Brain microvascular endothelial cell (primary cell): Measurements from ENCODE around the gene SH3D21.

Source experiments
- DNase-seq: peaks from one replicate; pipeline ENCODE4 v3.0.0-alpha.2; 2020
- H3K27ac ChIP-seq: fragments of 250-450 bp; sonication (Bioruptor Pico); 2 replicates; pipeline ENCODE4 v1.5.1; 2020; ENCODE audit warnings: mild to moderate bottlenecking, moderate library complexity
- H3K27me3 ChIP-seq: fragments of 250-450 bp; sonication (Bioruptor Pico); replicated peaks from 2 replicates; pipeline ENCODE4 v1.5.1; 2020; ENCODE audit warnings: mild to moderate bottlenecking
- H3K36me3 ChIP-seq: fragments of 250-450 bp; sonication (Bioruptor Pico); replicated peaks from 2 replicates; pipeline ENCODE4 v1.5.1; 2020; ENCODE audit warnings: mild to moderate bottlenecking
- H3K4me3 ChIP-seq: 2 replicates; pipeline ENCODE4 v1.5.1; 2011; ENCODE audit warnings: low read depth, mild to moderate bottlenecking, control low read depth, low read length, moderate library complexity
- CTCF ChIP-seq: IDR thresholded peaks from 2 replicates; pipeline ENCODE4 v1.5.1; 2011; ENCODE audit warnings: low read depth, mild to moderate bottlenecking, moderate library complexity, low read length, control low read depth, inconsistent platforms; ENCODE audit errors: missing control alignments
- in situ Hi-C: cut with HindIII; loops from 2 replicates; pipeline ENCODE4 v1.10.0; 2017; ENCODE audit warnings: low sequenced_read_pairs, low pct_ligation_motif_present

Gene SH3D21

GRCh38 chr1:36354486-36354885 lies 48.3 kb downstream of the SH3D21 start:
- no peak for DNase-seq
- Histone ChIP-seq H3K4me3 (no peak overlapping the region), H3K27ac (no peak overlapping the region), H3K36me3 (peaks cover 67% of the 10 kb centered on the region), H3K27me3 (no peaks in the 10 kb centered on the region)
- in situ Hi-C loops = no loop called here
- TF ChIP-seq CTCF = no peak

- H3K27ac ChIP-seq = no peak overlapping the region
- peak; percentile 6 for TF ChIP-seq CTCF
- in situ Hi-C loops = no loop called here
- H3K27me3 ChIP-seq = no peaks in the 10 kb centered on the region
- peaks cover 68% of the 10 kb centered on the region for H3K36me3 ChIP-seq
- no peak for DNase-seq
- H3K4me3 ChIP-seq = no peak overlapping the region
Observed at GRCh38 chr1:36355811-36356210, 49.6 kb downstream of the SH3D21 start.

- H3K4me3 ChIP-seq = no peak overlapping the region
- in situ Hi-C loops = no loop called here
Observed at GRCh38 chr1:36358514-36359084, 52.4 kb downstream of the SH3D21 start.

GRCh38 chr1:36359383-36359782 lies 53.2 kb downstream of the SH3D21 start:
- H3K27ac ChIP-seq = no peak overlapping the region

More at GRCh38 chr1:36358514-36359084, 52.4 kb downstream of the SH3D21 start:
- Histone ChIP-seq H3K27me3 (no peaks in the 10 kb centered on the region), H3K27ac (no peak overlapping the region), H3K36me3 (peaks cover 70% of the 10 kb centered on the region)
- DNase-seq = no peak
- no peak for TF ChIP-seq CTCF

GRCh38 chr1:36359911-36360550 lies 53.9 kb downstream of the SH3D21 start:
- no peaks in the 10 kb centered on the region for H3K27me3 ChIP-seq
- TF ChIP-seq CTCF = no peak
- DNase-seq = no peak
- H3K27ac ChIP-seq = no peak overlapping the region
- H3K4me3 ChIP-seq = no peak overlapping the region
- H3K36me3 ChIP-seq = peaks cover 59% of the 10 kb centered on the region
- in situ Hi-C loops = no loop called here

More at GRCh38 chr1:36359383-36359782, 53.2 kb downstream of the SH3D21 start:
- in situ Hi-C loops = no loop called here
- H3K27me3 ChIP-seq = no peaks in the 10 kb centered on the region
- no peak overlapping the region for H3K4me3 ChIP-seq
- TF ChIP-seq CTCF = no peak
- peaks cover 65% of the 10 kb centered on the region for H3K36me3 ChIP-seq
- DNase-seq = no peak
